Measurements from ENCODE around the gene AMN1.

Gene AMN1

GRCh38 chr12:31647086-31647491 lies 81.7 kb downstream of the AMN1 start:
- no peaks in the 10 kb centered on the region for H3K4me1 ChIP-seq (ENCODE audit: control insufficient read depth in 1 of 2, insufficient read depth in 2 of 2, low read length in 2 of 2)
- no peak overlapping the region for H3K4me3 ChIP-seq (ENCODE audit: low read depth in 1 of 2, low read length in 2 of 2)
- no peaks in the 10 kb centered on the region for H3K9me3 ChIP-seq (ENCODE audit: control insufficient read depth in 1 of 2, low read length in 2 of 2)
- H3K27ac ChIP-seq (ENCODE audit: low read length) = no peak overlapping the region
- H3K36me3 ChIP-seq (ENCODE audit: control insufficient read depth in 1 of 2, insufficient read depth in 2 of 2, low read length in 2 of 2) = no peaks in the 10 kb centered on the region
- H3K27me3 ChIP-seq (ENCODE audit: low read depth, low read length) = no peaks in the 10 kb centered on the region

- no peaks in the 10 kb centered on the region for H3K9me3 ChIP-seq (ENCODE audit: control insufficient read depth in 1 of 2, low read length in 2 of 2)
- no peak overlapping the region for H3K4me3 ChIP-seq (ENCODE audit: low read depth in 1 of 2, low read length in 2 of 2)
- H3K27ac ChIP-seq (ENCODE audit: low read length) = no peak overlapping the region
- no peaks in the 10 kb centered on the region for H3K27me3 ChIP-seq (ENCODE audit: low read depth, low read length)
- no peaks in the 10 kb centered on the region for H3K36me3 ChIP-seq (ENCODE audit: control insufficient read depth in 1 of 2, insufficient read depth in 2 of 2, low read length in 2 of 2)
- H3K4me1 ChIP-seq (ENCODE audit: control insufficient read depth in 1 of 2, insufficient read depth in 2 of 2, low read length in 2 of 2) = no peaks in the 10 kb centered on the region
Measured at GRCh38 chr12:31645924-31646323, 82.9 kb downstream of the AMN1 start.

DNA sequence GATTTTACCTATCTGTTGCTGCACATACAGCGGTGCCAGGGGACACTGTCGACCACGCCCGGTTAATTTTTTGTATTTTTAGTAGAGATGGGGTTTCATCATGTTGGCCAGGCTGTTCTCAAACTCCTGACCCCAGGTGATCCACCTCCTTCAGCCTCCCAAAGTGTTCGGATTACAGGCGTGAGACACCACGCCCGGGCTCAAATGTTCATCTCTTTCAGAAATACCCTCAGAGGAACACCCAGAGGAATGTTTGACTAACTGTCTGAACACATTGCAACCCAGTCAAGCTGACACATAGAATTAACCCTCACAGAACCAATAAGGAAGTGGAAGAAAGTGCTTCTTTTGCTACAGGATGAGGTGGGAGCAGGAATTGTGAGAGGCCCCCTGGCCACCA lies 84.3 kb downstream of the AMN1 start:
- Histone ChIP-seq H3K4me3 (ENCODE audit: low read depth in 1 of 2, low read length in 2 of 2) (no peak overlapping the region), H3K9me3 (ENCODE audit: control insufficient read depth in 1 of 2, low read length in 2 of 2) (no peaks in the 10 kb centered on the region), H3K4me1 (ENCODE audit: control insufficient read depth in 1 of 2, insufficient read depth in 2 of 2, low read length in 2 of 2) (no peaks in the 10 kb centered on the region), H3K27ac (ENCODE audit: low read length) (no peak overlapping the region), H3K36me3 (ENCODE audit: control insufficient read depth in 1 of 2, insufficient read depth in 2 of 2, low read length in 2 of 2) (no peaks in the 10 kb centered on the region), H3K27me3 (ENCODE audit: low read depth, low read length) (no peaks in the 10 kb centered on the region)

GRCh38 chr12:31641509-31642090 lies 87.2 kb downstream of the AMN1 start:
- no peaks in the 10 kb centered on the region for H3K36me3 ChIP-seq (ENCODE audit: control insufficient read depth in 1 of 2, insufficient read depth in 2 of 2, low read length in 2 of 2)
- no peaks in the 10 kb centered on the region for H3K27me3 ChIP-seq (ENCODE audit: low read depth, low read length)
- no peak overlapping the region for H3K27ac ChIP-seq (ENCODE audit: low read length)
- H3K9me3 ChIP-seq (ENCODE audit: control insufficient read depth in 1 of 2, low read length in 2 of 2) = no peaks in the 10 kb centered on the region
- no peak overlapping the region for H3K4me3 ChIP-seq (ENCODE audit: low read depth in 1 of 2, low read length in 2 of 2)
- H3K4me1 ChIP-seq (ENCODE audit: control insufficient read depth in 1 of 2, insufficient read depth in 2 of 2, low read length in 2 of 2) = no peaks in the 10 kb centered on the region

DNA sequence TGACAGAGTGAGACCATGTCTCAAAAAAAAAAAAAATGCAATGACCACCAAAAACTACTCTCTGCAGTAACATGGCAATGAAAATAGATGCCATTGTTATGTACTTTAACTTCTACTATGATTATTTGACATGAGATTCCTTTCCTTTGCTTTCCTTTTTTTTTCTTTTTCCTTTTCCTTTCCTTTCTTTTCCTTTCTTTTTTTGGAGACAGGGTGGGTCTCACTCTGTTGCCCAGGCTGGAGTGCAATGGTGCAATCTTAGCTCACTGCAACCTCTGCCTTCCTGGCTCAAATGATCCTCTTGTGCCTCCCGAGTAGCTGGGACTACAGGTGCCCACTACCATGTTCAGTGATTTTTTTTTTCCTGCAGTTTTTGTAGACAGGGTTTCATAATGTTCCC lies 94.2 kb downstream of the AMN1 start:
- Histone ChIP-seq H3K9me3 (ENCODE audit: control insufficient read depth in 1 of 2, low read length in 2 of 2) (no peaks in the 10 kb centered on the region), H3K4me1 (ENCODE audit: control insufficient read depth in 1 of 2, insufficient read depth in 2 of 2, low read length in 2 of 2) (peaks cover 6 to 8% of the 10 kb centered on the region in 2 donors), H3K27me3 (ENCODE audit: low read depth, low read length) (no peaks in the 10 kb centered on the region), H3K4me3 (ENCODE audit: low read depth in 1 of 2, low read length in 2 of 2) (no peak overlapping the region), H3K36me3 (ENCODE audit: control insufficient read depth in 1 of 2, insufficient read depth in 2 of 2, low read length in 2 of 2) (no peaks in the 10 kb centered on the region), H3K27ac (ENCODE audit: low read length) (no peak overlapping the region)

DNA sequence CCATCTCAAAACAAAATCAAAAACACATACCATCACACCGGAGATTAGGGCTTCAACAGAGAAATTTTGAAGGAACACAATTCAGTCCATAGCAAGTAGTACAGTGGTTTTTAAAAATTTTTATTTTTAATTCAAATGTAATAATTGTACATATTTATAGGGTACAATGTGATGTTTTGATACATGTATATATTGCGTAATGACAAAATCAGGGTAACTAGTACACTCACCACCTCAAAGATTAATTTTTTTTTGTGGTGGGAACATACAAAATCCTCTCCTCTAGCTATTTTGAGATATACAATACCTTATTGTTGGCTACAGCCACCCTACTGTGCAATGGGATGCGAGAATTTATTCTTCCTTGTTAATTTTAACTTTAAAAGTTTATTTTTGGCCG lies 95.4 kb downstream of the AMN1 start:
- Histone ChIP-seq H3K4me3 (ENCODE audit: low read depth in 1 of 2, low read length in 2 of 2) (no peak overlapping the region), H3K4me1 (ENCODE audit: control insufficient read depth in 1 of 2, insufficient read depth in 2 of 2, low read length in 2 of 2) (peaks cover 6 to 12% of the 10 kb centered on the region in 2 donors), H3K27ac (ENCODE audit: low read length) (no peak overlapping the region), H3K9me3 (ENCODE audit: control insufficient read depth in 1 of 2, low read length in 2 of 2) (no peaks in the 10 kb centered on the region), H3K27me3 (ENCODE audit: low read depth, low read length) (no peaks in the 10 kb centered on the region), H3K36me3 (ENCODE audit: control insufficient read depth in 1 of 2, insufficient read depth in 2 of 2, low read length in 2 of 2) (no peaks in the 10 kb centered on the region)

DNA sequence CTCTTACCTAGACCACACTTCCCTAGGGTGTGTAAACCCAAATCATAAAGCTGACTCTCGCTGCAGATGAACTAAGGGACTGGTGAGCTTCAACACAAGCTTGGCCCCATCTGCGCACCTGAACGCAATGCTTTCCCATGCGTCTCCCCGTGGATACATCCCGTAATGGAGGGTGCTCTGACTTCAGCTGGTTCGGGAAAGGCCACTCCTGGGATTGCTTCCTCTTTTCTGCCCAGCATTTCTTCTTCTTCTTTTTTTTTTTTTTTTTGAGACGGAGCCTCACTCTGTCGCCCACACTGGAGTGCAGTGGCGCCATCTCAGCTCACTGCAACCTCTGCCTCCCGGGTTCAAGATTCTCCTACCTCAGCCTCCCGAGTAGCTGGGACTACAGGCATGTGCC lies 97.0 kb downstream of the AMN1 start:
- peaks cover 6 to 12% of the 10 kb centered on the region in 2 donors for H3K4me1 ChIP-seq (ENCODE audit: control insufficient read depth in 1 of 2, insufficient read depth in 2 of 2, low read length in 2 of 2)
- no peak overlapping the region for H3K27ac ChIP-seq (ENCODE audit: low read length)
- H3K9me3 ChIP-seq (ENCODE audit: control insufficient read depth in 1 of 2, low read length in 2 of 2) = no peaks in the 10 kb centered on the region
- no peak overlapping the region for H3K4me3 ChIP-seq (ENCODE audit: low read depth in 1 of 2, low read length in 2 of 2)
- H3K36me3 ChIP-seq (ENCODE audit: control insufficient read depth in 1 of 2, insufficient read depth in 2 of 2, low read length in 2 of 2) = no peaks in the 10 kb centered on the region
- no peaks in the 10 kb centered on the region for H3K27me3 ChIP-seq (ENCODE audit: low read depth, low read length)

GRCh38 chr12:31631023-31631724 lies 97.6 kb downstream of the AMN1 start:
- Histone ChIP-seq H3K27me3 (ENCODE audit: low read depth, low read length) (no peaks in the 10 kb centered on the region), H3K9me3 (ENCODE audit: control insufficient read depth in 1 of 2, low read length in 2 of 2) (no peaks in the 10 kb centered on the region), H3K4me3 (ENCODE audit: low read depth in 1 of 2, low read length in 2 of 2) (no peak overlapping the region), H3K27ac (ENCODE audit: low read length) (no peak overlapping the region), H3K36me3 (ENCODE audit: control insufficient read depth in 1 of 2, insufficient read depth in 2 of 2, low read length in 2 of 2) (no peaks in the 10 kb centered on the region), H3K4me1 (ENCODE audit: control insufficient read depth in 1 of 2, insufficient read depth in 2 of 2, low read length in 2 of 2) (peaks cover 6 to 12% of the 10 kb centered on the region in 2 donors)

DNA sequence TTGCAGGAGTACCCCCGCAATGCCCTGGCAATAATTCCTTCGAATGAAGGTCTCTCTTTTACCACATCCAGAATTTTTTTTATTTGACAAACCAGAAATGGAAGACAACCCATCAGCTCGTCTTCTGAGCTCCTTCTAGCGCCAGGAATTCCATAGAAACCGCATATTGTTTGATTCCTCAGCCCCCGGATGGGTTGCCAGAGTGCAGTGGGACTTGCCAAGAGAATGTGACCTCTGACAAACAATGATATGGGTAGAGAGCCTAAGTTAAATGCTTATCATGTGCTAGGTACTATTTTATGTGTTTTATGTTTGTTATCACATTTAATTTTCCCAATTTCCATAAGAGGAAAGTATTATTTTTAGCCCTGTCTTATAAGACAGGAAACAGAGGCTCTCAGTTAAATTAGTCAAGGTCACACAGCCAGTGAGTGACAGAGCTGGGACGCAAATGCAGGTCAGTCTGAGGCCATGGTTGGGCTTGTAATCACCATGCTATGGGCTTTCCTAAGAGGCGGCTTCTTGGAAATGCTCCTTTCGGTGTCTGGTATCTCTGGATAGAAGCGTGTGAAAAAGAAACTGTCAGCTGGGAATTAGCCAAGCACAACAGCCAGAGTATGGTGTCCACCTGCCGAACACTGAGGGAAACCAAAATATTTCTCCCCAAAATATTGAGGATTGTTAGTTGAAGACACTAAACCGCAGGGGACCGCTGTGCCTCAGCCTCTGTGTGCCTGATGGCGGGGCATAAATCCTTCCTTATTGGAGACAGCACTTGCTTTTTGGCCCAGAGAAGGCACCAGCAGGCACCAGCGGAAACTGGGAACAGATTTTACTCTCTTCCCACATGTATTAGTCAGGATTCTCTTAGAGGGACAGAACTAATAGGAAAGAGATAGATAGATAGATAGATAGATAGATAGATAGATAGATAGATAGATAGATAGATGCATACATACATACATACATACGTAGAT lies 98.8 kb downstream of the AMN1 start:
- Histone ChIP-seq H3K9me3 (ENCODE audit: control insufficient read depth in 1 of 2, low read length in 2 of 2) (no peaks in the 10 kb centered on the region), H3K36me3 (ENCODE audit: control insufficient read depth in 1 of 2, insufficient read depth in 2 of 2, low read length in 2 of 2) (no peaks in the 10 kb centered on the region), H3K27ac (ENCODE audit: low read length) (no peak overlapping the region), H3K27me3 (ENCODE audit: low read depth, low read length) (no peaks in the 10 kb centered on the region), H3K4me1 (ENCODE audit: control insufficient read depth in 1 of 2, insufficient read depth in 2 of 2, low read length in 2 of 2) (peaks cover 6 to 12% of the 10 kb centered on the region in 2 donors), H3K4me3 (ENCODE audit: low read depth in 1 of 2, low read length in 2 of 2) (no peak overlapping the region)

GRCh38 chr12:31627456-31628054 lies 101.3 kb downstream of the AMN1 start:
- H3K27me3 ChIP-seq (ENCODE audit: low read depth, low read length) = no peaks in the 10 kb centered on the region
- H3K4me3 ChIP-seq (ENCODE audit: low read depth in 1 of 2, low read length in 2 of 2) = no peak overlapping the region
- H3K27ac ChIP-seq (ENCODE audit: low read length) = no peak overlapping the region
- no peaks in the 10 kb centered on the region for H3K36me3 ChIP-seq (ENCODE audit: control insufficient read depth in 1 of 2, insufficient read depth in 2 of 2, low read length in 2 of 2)
- no peaks in the 10 kb centered on the region for H3K9me3 ChIP-seq (ENCODE audit: control insufficient read depth in 1 of 2, low read length in 2 of 2)
- H3K4me1 ChIP-seq (ENCODE audit: control insufficient read depth in 1 of 2, insufficient read depth in 2 of 2, low read length in 2 of 2) = peaks cover 6 to 12% of the 10 kb centered on the region in 2 donors
